Stimulated activated CD4-positive, alpha-beta T cell treated with anti-CD3 and anti-CD28 coated beads, Interleukin-1b, Interleukin-23, amount 100 ng/mL, for 24 hours (primary cell): ENCODE results near the gene ARHGAP8.
"Not testable (repeated sequence)": the region's sequence is repeated elsewhere in the genome, so short reads cannot be mapped to it uniquely, and the experiment has no call there.

ENCODE experiments used
- DNase-seq, 4 experiments: peaks; one replicate each; pipeline ENCODE4 v3.0.0-alpha.2; 2020; ENCODE audit warnings: low read depth in 4 of 4, low spot score in 1 of 4

Gene ARHGAP8

GRCh38 chr22:44738347-44738715 lies 14.0 kb upstream of the ARHGAP8 start:
- no peak for DNase-seq

GRCh38 chr22:44739024-44739423 lies 13.4 kb upstream of the ARHGAP8 start:
- no peak for DNase-seq

DNA sequence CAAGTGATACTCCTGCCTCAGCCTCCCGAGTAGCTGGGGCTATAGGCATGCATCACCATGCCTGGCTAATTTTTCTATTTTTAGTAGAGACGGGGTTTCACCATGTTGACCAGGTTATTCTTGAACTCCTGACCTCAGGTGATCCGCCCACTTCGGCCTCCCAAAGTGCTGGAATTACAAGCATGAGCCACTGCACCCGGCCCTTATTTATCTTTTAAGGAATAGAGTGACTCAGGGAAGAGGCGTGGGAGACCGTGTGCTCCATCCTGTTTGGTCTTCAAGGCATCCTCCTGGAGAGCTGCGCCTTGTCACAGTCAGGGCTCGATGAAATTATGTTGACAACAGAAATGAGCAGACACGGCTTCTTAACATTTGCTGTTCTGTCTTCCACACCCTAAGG lies 12.7 kb upstream of the ARHGAP8 start:
- DNase-seq: not testable (repeated sequence)

DNA sequence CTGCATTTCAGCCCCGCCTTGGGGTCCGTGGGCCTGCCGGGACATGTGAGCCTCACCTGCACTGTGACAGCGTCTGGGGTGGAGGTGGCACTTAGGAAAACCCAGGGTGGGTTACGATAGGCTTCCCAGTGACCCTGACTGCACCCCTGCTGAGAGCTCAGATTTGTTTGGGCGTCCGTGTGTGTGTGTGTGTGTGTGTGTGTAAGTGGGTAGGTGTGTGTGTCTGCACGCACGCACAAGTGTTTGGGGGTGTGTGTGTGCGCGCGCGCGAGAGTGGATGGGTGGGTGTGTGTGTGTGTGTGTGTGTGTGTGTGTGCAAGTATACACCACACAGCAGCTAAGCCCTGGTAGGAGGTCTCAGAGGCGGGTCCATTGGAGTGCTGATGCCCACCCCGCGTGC lies 12.1 kb upstream of the ARHGAP8 start:
- no peak for DNase-seq

GRCh38 chr22:44741929-44742328 lies 10.4 kb upstream of the ARHGAP8 start:
- no peak for DNase-seq

DNA sequence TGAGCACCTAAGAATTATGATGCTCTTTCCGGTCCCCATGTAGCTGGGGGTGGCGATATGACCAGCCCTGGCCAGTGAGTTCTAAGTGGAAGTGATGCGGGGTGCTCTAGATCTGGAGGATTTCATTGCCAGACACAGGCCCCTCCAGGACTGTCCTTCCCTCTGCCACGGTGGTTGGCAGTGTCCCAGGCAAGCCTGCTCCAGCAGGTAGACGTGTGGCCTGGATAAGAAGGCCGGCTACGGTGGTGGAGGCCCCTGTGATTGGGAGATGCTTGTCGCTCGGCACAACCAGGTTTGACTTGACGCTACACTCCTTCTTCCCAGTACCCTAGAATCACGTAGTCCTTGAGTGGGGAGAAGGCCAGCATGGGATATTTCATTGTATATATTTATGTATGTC lies 9.1 kb upstream of the ARHGAP8 start:
- DNase-seq: no peak

GRCh38 chr22:44743804-44744211 lies 8.6 kb upstream of the ARHGAP8 start:
- no peak for DNase-seq

GRCh38 chr22:44745853-44746789 lies 6.3 kb upstream of the ARHGAP8 start:
- no peak for DNase-seq

GRCh38 chr22:44747784-44748127 lies 4.6 kb upstream of the ARHGAP8 start:
- DNase-seq: not testable (repeated sequence)

- DNase-seq: no peak
These were observed 3.9 kb upstream of the ARHGAP8 start for GRCh38 chr22:44748524-44748923.

GRCh38 chr22:44750481-44750880 lies 1.9 kb upstream of the ARHGAP8 start:
- no peak for DNase-seq

DNA sequence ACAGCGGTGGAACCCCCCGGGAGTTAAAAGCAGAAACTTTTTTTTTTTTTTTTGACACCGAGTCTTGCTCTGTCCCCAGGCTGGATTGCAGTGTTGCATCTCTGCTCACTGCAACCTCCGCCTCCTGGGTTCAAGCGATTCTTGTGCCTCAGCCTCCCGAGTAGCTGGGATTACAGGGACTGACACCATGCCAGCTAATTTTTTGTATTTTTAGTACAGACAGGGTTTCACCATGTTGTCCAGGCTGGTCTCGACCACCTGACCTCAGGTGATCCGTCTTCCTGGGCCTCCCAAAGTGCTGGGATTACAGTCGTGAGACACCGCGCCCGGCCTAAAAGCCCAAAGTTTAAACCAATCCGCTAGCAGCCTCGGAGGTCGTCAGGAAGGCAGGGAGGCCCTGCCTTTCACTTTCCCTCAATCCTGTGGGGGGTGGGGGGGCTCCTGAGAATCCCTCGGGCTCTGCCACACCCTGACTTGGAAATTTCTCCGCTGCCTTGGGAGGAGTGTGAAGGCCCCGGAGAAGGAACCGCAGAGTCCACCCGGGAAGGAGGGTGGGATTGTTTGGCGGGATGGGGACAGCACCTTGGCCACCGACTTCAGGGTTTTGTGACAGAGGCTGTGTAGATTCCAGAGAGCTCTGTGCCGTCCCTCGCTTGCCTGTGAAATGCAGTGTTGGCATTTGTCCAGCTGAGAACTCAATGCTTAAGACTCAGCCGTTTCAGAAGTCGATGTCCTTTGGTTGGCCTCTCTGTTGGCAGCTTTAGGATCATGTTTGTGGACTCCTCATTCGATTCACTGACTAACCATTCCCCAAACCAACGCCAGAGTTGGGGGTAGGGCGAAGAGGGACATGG lies 1.0 kb downstream of the ARHGAP8 start:
- no peak for DNase-seq

DNA sequence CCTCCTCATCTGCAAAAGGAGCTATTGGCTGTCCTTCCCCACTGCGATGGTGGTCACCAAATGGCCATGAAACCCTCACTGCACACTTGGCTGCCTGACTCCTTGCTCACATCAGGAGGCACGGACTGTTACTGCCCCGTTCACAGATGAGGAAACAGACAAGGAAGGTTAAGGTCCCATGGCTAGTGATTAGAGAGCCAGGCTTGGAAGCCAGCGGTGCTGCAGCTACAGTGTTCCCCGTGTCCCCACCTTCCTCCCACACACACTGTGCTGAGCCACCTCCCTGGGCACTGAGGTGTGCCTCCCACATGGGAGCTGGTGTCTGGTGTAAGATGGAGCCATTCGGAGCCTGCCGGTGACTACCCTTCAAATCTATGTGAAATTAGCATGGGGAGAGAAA lies 2.6 kb downstream of the ARHGAP8 start:
- no peak for DNase-seq

DNA sequence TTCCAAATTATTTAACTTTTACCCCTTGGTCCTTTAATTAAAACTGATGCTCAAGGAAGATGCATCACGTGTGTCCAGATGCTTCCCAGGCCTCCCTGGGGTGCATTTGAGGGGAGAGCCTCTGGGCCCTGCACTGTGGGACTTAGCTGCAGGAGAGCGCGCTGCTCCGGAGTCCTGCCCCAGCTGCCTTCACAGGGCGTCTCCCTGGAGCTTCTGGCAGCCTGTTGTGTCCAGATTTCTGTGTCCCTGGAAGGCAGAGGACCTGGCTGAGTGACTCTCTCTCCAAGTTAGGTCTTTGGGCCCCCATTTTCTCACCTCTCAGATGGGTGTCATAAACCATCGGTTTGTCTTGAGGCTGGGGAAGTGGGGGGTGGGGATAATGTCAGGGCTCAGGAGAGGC lies 3.0 kb downstream of the ARHGAP8 start:
- no peak for DNase-seq

- no peak for DNase-seq
These were observed 3.6 kb downstream of the ARHGAP8 start for GRCh38 chr22:44755956-44756361.

DNA sequence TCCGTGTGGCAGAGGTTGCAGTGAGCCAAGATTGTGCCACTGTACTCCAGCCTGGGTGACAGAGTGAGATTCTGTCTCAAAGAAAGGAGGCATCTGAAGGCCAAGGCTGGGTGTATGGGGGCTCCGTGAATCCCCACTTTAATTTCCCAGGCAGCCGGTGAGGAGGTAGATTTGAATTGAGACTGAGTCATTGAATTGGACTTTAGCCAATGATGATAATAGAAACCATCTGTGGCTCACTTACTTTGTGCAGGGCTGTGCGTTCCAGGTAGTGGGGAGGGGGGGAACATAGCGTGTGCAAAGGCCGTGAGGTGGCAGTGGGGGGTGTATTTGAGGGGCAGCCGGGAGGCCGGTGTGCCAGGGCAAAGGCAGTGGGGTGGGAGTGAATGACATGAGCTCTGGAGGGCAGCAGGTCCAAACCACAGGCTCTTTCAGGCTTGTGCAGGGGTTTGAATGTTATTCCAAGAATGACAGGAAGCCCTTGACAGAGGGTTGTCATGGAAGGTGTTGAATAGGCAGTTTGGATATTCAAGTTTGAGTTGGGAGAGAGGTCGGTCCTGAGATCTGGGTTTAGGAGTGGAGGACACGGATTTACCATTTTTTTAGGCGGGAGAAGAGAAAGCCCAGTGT lies 6.1 kb downstream of the ARHGAP8 start:
- DNase-seq: no peak

- DNase-seq: no peak
These were observed 6.6 kb downstream of the ARHGAP8 start for GRCh38 chr22:44759001-44759400.

GRCh38 chr22:44759430-44760310 lies 7.3 kb downstream of the ARHGAP8 start:
- no peak for DNase-seq

GRCh38 chr22:44760476-44760875 lies 8.1 kb downstream of the ARHGAP8 start:
- no peak for DNase-seq

GRCh38 chr22:44761025-44761424 lies 8.7 kb downstream of the ARHGAP8 start:
- DNase-seq: no peak

DNA sequence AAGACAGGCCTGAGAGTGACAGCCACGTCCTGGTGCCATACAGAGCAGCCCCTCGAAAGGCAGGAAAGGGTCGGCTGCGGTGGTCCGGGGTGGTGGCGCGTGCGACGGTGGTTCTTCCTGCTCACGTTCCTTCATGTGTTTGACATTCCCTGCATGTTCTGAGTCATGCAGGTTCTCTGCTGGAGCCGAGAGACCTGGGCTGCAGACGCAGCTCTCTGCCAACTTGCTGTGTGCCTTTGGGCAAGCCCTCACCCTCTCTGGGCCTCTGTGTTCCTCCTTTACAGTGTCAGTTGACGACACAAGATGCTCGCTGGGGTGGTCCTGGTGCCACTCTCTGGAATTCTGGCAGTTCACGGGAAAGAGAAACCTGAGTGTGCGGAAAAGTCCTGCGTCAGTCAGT lies 12.0 kb downstream of the ARHGAP8 start:
- no peak for DNase-seq
